Activated CD4-positive, alpha-beta T cell treated with anti-CD3 and anti-CD28 coated beads, Interleukin-2, amount 50 U/mL, for 24 hours (primary cell): ENCODE results near the gene NADK2.
A peak's percentile ranks its signal among the peaks of the same experiment; 100 is the strongest.

Experiments used
- DNase-seq, 2 donors: peaks; one replicate each; pipeline ENCODE4 v3.0.0-alpha.2; 2020; ENCODE audit warnings: low read depth in 1 of 2, low spot score in 1 of 2

Gene NADK2

GRCh38 chr5:36168737-36169136, 73.0 kb downstream of the NADK2 start:
- DNase-seq = no peak

DNA sequence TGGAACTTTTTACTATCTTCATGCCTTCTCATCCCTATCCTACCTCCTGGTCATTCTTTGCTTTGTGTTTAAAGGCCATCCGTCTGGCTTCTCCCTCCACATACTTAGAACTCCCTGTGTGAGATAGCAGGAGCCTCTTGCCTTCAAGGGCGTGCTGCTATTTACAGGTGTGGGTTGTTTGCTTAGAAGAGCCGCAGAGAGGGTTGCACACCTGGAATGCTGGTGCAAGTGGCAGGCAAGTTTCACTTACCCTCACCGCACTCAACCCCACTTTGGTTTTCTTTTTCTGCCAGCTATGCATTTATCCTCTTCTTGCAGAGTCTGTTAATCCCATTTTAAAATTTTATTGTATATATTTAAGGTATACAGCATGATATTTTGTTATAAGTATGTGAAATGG, 77.3 kb downstream of the NADK2 start:
- DNase-seq = no peak

DNA sequence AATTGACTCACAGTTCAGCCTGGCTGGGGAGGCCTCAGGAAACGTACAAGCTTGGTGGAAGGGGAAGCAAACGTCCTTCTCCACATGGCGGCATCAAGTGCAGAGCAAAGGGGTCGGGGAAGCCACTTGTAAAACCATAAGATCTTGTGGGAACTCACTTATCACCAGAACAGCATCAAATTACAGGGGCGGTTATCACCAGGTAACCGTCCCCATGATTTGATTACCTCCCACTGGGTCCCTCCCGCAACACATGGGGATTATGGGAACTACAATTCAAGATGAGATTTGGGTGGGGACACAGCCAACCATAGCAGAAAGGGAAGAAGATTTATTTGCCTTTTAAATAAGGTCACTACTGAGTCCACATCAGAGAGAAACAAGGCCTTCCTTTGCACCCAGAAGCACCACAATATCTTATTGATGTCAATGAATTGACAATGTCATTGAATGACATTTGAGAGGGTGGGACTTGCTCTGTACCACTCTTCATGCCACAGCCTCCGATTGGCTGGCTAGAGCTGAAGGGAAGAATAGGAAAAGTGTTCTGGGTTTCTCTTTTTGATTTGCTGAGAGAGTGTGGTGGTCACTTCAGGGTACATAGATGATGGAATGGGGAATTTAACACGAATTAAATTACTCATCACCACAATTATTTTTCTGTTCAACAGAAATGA, 78.8 kb downstream of the NADK2 start:
- DNase-seq = no peak

- no peak for DNase-seq
Observed at GRCh38 chr5:36161361-36161760, 80.4 kb downstream of the NADK2 start.

- no peak for DNase-seq
Observed at GRCh38 chr5:36160617-36161016, 81.1 kb downstream of the NADK2 start.

DNA sequence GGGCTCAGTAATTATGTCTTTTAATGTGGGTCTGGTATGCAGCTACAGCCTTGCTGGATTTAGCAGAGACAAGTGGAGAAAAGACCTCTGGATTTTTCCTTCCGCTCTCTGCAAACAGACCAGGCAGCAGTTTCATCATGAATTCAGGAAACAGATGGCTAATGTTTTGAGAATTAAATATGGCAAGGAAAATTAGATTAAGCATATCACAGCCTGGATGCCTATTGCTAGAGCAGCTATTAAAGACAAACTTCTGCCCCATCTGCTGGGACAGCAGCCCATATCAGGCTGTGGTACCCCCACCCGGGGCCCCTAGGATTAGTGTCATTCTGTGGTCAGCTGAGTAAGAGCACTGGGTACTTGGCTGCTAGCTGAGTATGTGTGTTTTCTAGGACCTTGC, 83.6 kb downstream of the NADK2 start:
- DNase-seq = no peak

DNA sequence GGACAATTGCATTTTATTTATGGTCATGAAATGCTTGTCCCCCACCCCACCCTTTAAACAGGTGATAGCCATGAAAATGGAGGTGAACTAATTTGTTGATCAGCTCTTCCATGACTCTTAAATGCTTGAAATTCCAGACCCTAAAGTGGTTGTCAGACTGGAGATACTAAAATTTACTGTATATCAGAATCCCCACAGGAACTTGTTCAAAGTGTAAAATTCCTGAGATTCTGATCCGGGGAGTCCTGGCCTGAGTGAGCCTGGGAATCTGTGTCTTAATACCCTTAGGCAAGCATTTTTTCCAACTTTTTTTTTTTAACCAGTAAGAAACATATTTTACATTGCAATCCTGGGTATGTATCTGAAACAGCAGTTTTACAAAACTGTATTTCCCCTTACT, 85.1 kb downstream of the NADK2 start:
- DNase-seq = no peak

- DNase-seq = no peak
Observed at GRCh38 chr5:36156121-36156601, 85.6 kb downstream of the NADK2 start.

DNA sequence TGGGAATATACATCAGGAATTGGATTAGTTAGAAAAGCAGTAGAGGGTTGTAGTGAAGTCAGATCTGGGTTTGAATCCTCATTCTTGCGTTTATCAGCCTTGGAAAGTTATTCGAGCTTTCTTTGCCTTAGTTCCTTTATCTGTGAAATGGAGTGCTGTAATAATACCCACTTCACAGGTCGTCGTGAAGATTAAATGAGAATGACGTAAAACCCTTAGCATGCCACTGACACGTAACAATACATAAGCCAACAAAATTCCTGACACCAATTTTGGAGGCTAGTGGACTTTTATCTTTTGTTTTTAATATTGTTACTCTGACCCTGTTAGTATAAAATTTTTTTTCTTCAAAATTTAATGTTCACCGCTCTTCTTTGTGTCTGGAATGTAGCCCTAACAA, 86.4 kb downstream of the NADK2 start:
- DNase-seq = no peak

DNA sequence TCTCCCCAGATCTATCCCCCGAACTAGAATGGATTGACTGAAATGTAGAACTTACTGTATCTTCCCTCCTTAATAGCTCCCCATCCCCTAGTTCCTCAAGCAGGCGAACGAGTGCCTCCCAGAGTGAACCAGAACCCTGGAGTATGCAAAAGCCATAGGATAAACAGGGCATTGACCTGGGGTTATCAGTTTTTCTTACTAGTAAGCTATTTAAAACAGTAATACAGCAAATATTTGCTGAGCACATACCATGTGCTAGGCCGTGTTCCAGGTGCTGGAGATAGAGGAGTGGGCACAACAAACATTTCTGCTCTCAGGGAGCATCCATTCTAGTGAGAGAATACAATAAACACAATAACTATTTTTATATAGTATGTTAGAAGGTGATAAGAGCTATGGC, 88.0 kb downstream of the NADK2 start:
- DNase-seq = no peak

DNA sequence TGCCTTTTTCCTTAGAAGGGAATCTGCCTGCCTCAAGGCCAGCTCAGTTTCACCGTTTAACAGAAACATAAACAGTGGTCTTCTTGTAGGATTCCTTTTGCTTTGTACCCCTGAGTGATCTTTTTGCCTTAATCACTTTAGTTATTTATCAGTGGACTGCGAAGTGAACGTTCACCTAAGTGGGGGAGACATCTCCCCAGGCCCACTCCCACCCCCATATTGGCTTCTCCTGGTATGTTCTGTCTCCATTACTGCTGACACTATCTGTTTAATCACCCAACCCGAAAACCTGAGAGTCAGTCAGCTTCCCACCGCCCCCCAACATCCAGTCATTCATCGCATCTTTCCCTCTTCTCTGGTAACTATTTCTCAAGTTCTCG, 88.4 kb downstream of the NADK2 start:
- DNase-seq = no peak

- DNase-seq = no peak
Observed at GRCh38 chr5:36152324-36153297, 89.1 kb downstream of the NADK2 start.

- peak; percentile 86 to 95 for DNase-seq
Observed at GRCh38 chr5:36151434-36152323, 90.0 kb downstream of the NADK2 start, which contains the start of the genes LMBRD2 and SKP2. Gene LMBRD2, minus strand, starts transcription at chr5:36151887. Its CDS starts 8,538 bp downstream, at chr5:36143349. Gene SKP2, plus strand, starts transcription at chr5:36152111. Its CDS starts 152 bp downstream, at chr5:36152263.

- DNase-seq = peak; percentile 8 to 34
Observed at GRCh38 chr5:36150676-36151433, 90.9 kb downstream of the NADK2 start.

DNA sequence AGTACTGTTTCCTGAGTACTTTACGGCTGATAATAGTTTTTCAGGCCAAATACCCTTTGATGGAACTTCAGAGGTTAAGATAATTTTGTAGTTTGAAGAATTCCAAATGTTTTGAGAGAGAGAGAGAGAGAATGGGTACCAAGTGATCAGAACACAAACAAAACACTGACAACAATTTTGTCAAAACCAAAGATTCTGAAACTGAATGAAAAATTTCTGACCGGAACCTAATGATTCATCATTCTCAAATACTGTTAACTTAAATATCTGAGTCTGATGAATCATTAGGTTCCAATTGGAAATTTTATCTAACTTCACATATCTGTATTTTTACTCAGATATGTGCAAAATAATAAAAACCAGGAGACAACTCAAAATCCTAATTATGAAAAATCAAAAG, 94.0 kb downstream of the NADK2 start:
- no peak for DNase-seq

DNA sequence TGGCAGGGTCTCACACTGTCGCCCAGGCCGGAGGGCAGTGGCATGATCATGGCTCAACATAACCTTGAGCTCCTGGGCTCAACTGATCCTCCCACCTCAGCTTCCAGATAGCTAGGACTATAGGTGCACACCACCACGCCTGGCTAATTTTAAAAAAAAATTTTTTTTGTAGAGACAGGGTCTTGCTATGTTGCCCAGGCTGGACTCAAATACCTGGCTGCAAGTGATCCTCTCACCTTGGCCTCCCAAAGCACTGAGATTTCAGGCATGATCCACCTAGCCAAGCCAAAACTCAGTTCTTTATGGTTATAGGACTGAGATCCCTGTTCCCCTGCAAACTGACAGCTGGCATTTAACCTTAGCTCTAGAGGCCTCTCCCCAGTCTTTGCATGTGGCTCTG, 95.3 kb downstream of the NADK2 start:
- DNase-seq = no peak

DNA sequence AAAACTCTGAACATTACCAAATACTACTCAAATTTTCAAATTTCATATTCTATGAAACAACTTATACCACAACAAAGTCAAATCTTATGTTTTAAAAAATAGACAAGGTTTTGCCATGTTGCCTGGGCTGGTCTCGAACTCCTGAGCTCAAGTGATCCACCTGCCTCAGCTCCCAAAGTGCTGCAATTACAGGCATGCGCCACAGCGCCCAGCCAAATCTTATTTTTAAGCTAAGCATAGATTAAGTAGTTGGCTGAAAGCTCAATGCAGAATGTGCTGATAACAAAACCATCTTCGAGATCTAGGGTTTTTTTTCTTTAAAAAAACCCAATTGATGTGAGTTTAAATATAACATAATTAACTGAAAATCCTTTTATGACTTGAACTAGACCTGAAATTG, 96.4 kb downstream of the NADK2 start:
- DNase-seq = no peak
